NB4 (cell line): ENCODE measurements around the gene RNF130.

ENCODE experiments used
- DNase-seq: peaks from one replicate; pipeline ENCODE4 v3.0.0; 2010; ENCODE audit warnings: low read depth
- H3K4me3 ChIP-seq: one replicate; pipeline ENCODE4 v1.5.1; 2011; ENCODE audit warnings: mild to moderate bottlenecking, low read depth, low read length, moderate library complexity
- CTCF ChIP-seq: IDR thresholded peaks from one replicate; pipeline ENCODE4 v1.5.1; 2012; ENCODE audit warnings: low read depth, low read length
- MYC ChIP-seq: IDR thresholded peaks from 2 replicates; pipeline ENCODE4 v1.6.1; 2011; ENCODE audit warnings: low read depth, low read length
- POLR2A ChIP-seq: IDR thresholded peaks from 2 replicates; pipeline ENCODE4 v1.6.1; 2011; ENCODE audit warnings: mild to moderate bottlenecking; ENCODE audit not compliant: insufficient read length; ENCODE audit errors: extremely low read depth
- TF ChIP-seq, protein P1 (sequence below): IDR thresholded peaks from 2 replicates; pipeline ENCODE4 v1.6.1; 2011; ENCODE audit warnings: low read depth, low read length

The RNF130 gene

DNA sequence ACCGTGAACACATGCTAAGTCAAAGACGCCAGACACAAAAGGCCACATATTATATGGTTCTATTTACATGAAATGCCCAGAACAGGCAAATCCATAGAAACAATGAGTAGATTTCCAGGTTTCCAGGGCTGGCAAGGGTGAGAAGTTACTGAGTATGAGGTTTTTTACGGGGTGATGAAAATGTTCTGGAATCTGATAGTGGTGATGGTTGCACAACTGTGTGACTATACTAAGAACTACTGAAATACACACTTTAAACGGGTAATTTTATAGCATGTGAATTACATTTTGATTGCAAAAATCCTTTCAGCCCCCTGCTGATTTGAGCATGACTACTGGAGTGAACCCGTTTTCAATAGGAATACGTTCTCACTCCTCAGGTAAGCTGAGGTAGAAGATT lies 117.1 kb downstream of the RNF130 start:
- no peak overlapping the region for H3K4me3 ChIP-seq
- DNase-seq = no peak
- no peak for TF ChIP-seq MYC
- no peak for TF ChIP-seq POLR2A
- TF ChIP-seq, protein P1, sequence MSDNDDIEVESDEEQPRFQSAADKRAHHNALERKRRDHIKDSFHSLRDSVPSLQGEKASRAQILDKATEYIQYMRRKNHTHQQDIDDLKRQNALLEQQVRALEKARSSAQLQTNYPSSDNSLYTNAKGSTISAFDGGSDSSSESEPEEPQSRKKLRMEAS = no peak
- TF ChIP-seq CTCF = no peak

GRCh38 chr5:179953987-179954386 lies 117.6 kb downstream of the RNF130 start:
- no peak for DNase-seq
- H3K4me3 ChIP-seq = no peak overlapping the region
- TF ChIP-seq CTCF (no peak), MYC (no peak), POLR2A (no peak)
- TF ChIP-seq, protein P1 = no peak

- H3K4me3 ChIP-seq = no peak overlapping the region
- TF ChIP-seq, protein P1 = no peak
- TF ChIP-seq POLR2A = no peak
- no peak for TF ChIP-seq CTCF
- no peak for TF ChIP-seq MYC
- no peak for DNase-seq
Observed at GRCh38 chr5:179936976-179937681, 134.4 kb downstream of the RNF130 start.

DNA sequence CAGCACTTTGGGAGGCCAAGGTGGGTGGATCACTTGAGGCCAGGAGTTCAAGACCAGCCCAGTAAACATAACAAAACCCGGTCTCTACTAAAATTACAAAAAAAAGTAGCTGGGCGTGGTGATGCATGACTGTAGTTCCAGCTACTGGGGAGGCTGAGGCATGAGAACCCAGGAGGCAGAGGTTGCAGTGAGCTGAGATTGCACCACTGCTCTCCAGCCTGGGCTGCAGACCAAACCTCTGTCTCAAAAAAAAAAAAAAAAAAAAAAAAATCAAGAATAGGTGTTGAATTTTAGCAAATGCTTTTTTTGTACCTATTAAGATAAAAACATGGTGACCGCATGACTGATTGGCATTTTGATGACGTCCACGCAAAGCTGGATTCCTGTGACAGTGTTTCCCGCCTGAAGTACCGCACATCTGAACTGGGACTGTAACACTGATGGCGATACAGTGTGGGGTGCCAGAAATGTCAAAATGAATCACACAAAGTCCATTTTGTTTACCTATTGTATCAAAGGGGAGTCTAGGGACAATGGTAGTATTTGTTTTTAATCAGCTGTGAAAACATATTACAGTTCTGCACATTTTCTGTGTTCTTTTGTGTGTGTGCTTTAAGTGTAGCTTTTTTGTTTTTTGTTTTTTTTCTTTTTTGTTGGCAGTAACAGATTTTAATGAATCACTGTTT lies 140.6 kb downstream of the RNF130 start:
- TF ChIP-seq MYC (no peak), POLR2A (no peak), CTCF (no peak)
- TF ChIP-seq, protein P1 = no peak
- H3K4me3 ChIP-seq = no peak overlapping the region
- no peak for DNase-seq

- no peak for DNase-seq
- no peak overlapping the region for H3K4me3 ChIP-seq
- no peak for TF ChIP-seq POLR2A
- TF ChIP-seq CTCF = no peak
- TF ChIP-seq, protein P1 = no peak
- no peak for TF ChIP-seq MYC
Observed at GRCh38 chr5:179927824-179928223, 143.7 kb downstream of the RNF130 start.
